Gastroesophageal sphincter (tissue), 4 donors: ENCODE data around the gene VRK2. TPM values are rescaled to one million over a fixed set of nuclear protein-coding genes. Genes with fewer than 3 reads are reported as not detected.

ENCODE experiments used
- ATAC-seq: fragments of 150-250 bp; one replicate; pipeline ENCODE4 v1.9.1; 2016; ENCODE audit warnings: mild to moderate bottlenecking, moderate library complexity
- H3K27ac ChIP-seq, 4 donors: fragments of 200-600 bp; sonication (generic) in 3 of 4; 1 replicate in 3 of 4; 2 replicates in 1 of 4; pipeline ENCODE4 v1.5.1; 2016 to 2019
- H3K27me3 ChIP-seq: fragments of 200-600 bp; sonication (generic); one replicate; pipeline ENCODE4 v1.5.1; 2019
- H3K36me3 ChIP-seq, 2 donors: fragments of 200-600 bp; sonication (generic); one replicate each; pipeline ENCODE4 v1.5.1; 2019; ENCODE audit warnings: control low read depth in 1 of 2
- H3K4me1 ChIP-seq, 3 donors: fragments of 200-600 bp; sonication (generic); 1 replicate in 2 of 3; 2 replicates in 1 of 3; pipeline ENCODE4 v1.5.1; 2016 to 2019; ENCODE audit warnings: control low read depth in 2 of 3
- H3K4me3 ChIP-seq, 2 donors: fragments of 200-600 bp; sonication (generic); one replicate each; pipeline ENCODE4 v1.5.1; 2019; ENCODE audit warnings: mild to moderate bottlenecking in 1 of 2, moderate library complexity in 1 of 2
- H3K9me3 ChIP-seq, 3 donors: fragments of 200-600 bp; sonication (generic); one replicate each; pipeline ENCODE4 v1.5.1; 2017 to 2019; ENCODE audit warnings: control low read depth in 2 of 3
- EP300 ChIP-seq: sonication (generic); formaldehyde crosslinking; IDR thresholded peaks from one replicate; pipeline ENCODE4 v1.6.1; 2017; ENCODE audit warnings: antibody characterized with exemption, mild to moderate bottlenecking
- POLR2A ChIP-seq, 2 donors: fragments of 450-650 bp; IDR thresholded peaks; one replicate each; pipeline ENCODE4 v1.6.1; 2017; ENCODE audit warnings: antibody characterized with exemption in 2 of 2, mild to moderate bottlenecking in 2 of 2, moderate library complexity in 1 of 2
- POLR2AphosphoS5 ChIP-seq: sonication (generic); formaldehyde crosslinking; IDR thresholded peaks from one replicate; pipeline ENCODE4 v1.6.1; 2017; ENCODE audit warnings: antibody characterized with exemption
- WGBS, 2 donors: methylation state at CpG; one replicate each; pipeline ENCODE4 v1.1.5; 2018; ENCODE audit warnings: low coverage in 1 of 2; 5-methylcytosine and 5-hydroxymethylcytosine counted together
- total RNA-seq, 4 donors: library from RNA; depleted of rRNA; stranded (reverse); fragments of >200 nt; gene quantifications; one replicate each; pipeline ENCODE4 v1.1.0, GENCODE V29; 2016
- TF ChIP-seq, protein P1 (sequence below), 4 experiments: fragments of 200-600 bp in 2 of 4; fragments of 450-650 bp in 2 of 4; sonication (generic) in 1 of 4; IDR thresholded peaks; one replicate each; pipeline ENCODE4 v1.5.1; 2017 to 2019; ENCODE audit warnings: antibody characterized with exemption in 4 of 4, mild to moderate bottlenecking in 2 of 4, moderate library complexity in 2 of 4

VRK2 gene
- total RNA-seq, 4 donors from 2014 or later, result 27.5 to 34.4 (median 29.1) TPM

- WGBS, 2 donors, result 77 to 86% methylated on average over 1 of the region's 2 CpGs
- Histone ChIP-seq H3K4me3 (no peak overlapping the region), H3K27ac (no peak overlapping the region), H3K36me3 (peaks cover 0 to 12% of the 10 kb centered on the region in 2 donors), H3K9me3 (no peaks in the 10 kb centered on the region), H3K4me1 (no peaks in the 10 kb centered on the region), H3K27me3 (no peaks in the 10 kb centered on the region)
- no peak for ATAC-seq
- TF ChIP-seq EP300 (no peak), POLR2AphosphoS5 (no peak), POLR2A (IDR thresholded peaks at IDR 0.05) (no peak)
- TF ChIP-seq, protein P1, sequence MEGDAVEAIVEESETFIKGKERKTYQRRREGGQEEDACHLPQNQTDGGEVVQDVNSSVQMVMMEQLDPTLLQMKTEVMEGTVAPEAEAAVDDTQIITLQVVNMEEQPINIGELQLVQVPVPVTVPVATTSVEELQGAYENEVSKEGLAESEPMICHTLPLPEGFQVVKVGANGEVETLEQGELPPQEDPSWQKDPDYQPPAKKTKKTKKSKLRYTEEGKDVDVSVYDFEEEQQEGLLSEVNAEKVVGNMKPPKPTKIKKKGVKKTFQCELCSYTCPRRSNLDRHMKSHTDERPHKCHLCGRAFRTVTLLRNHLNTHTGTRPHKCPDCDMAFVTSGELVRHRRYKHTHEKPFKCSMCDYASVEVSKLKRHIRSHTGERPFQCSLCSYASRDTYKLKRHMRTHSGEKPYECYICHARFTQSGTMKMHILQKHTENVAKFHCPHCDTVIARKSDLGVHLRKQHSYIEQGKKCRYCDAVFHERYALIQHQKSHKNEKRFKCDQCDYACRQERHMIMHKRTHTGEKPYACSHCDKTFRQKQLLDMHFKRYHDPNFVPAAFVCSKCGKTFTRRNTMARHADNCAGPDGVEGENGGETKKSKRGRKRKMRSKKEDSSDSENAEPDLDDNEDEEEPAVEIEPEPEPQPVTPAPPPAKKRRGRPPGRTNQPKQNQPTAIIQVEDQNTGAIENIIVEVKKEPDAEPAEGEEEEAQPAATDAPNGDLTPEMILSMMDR (IDR thresholded peaks at IDR 0.05), result no peak
These were observed 147.9 kb downstream of the VRK2 start for GRCh38 chr2:58194458-58194857.

DNA sequence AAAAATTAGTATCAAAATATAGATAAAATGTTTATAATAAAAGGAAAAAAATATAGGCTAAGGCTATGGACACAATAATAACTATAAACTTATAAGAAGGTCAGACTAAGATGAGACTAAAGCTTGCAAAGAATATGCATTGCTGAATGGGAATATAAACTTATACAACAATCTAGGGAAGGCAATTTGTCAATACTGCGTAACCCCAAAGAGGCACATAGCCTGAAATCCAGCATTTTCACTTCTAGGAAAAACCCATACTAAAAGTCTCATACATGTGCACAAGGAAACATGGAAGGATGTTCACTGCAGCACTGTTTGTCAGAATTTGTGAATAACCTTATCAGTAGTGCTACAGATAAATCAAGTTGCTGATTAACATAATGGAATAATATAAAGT is 149.1 kb downstream of the VRK2 start:
- no peak overlapping the region for H3K27ac ChIP-seq
- no peak for TF ChIP-seq EP300
- TF ChIP-seq, protein P1 (IDR thresholded peaks at IDR 0.05), result no peak
- TF ChIP-seq POLR2AphosphoS5, result no peak
- no peak for TF ChIP-seq POLR2A (IDR thresholded peaks at IDR 0.05)
- WGBS, 2 donors, result 95 to 100% methylated on average over 1 of the region's 1 CpG
- no peaks in the 10 kb centered on the region for H3K9me3 ChIP-seq
- ATAC-seq, result no peak
- H3K36me3 ChIP-seq, result peaks cover 0 to 12% of the 10 kb centered on the region in 2 donors
- no peaks in the 10 kb centered on the region for H3K4me1 ChIP-seq
- no peak overlapping the region for H3K4me3 ChIP-seq
- H3K27me3 ChIP-seq, result no peaks in the 10 kb centered on the region

- Histone ChIP-seq H3K27ac (no peak overlapping the region), H3K9me3 (no peaks in the 10 kb centered on the region), H3K4me1 (no peaks in the 10 kb centered on the region), H3K4me3 (no peak overlapping the region), H3K27me3 (no peaks in the 10 kb centered on the region), H3K36me3 (peaks cover 0 to 12% of the 10 kb centered on the region in 2 donors)
- TF ChIP-seq EP300 (no peak), POLR2AphosphoS5 (no peak), POLR2A (IDR thresholded peaks at IDR 0.05) (no peak)
- TF ChIP-seq, protein P1 (IDR thresholded peaks at IDR 0.05), result no peak
- ATAC-seq, result no peak
- 96 to 100% methylated on average over 2 of the region's 2 CpGs for WGBS, 2 donors
These were observed 151.3 kb downstream of the VRK2 start for GRCh38 chr2:58197894-58198293.

GRCh38 chr2:58202404-58202803 is 155.8 kb downstream of the VRK2 start:
- no peak for ATAC-seq

GRCh38 chr2:58203018-58203417 is 156.4 kb downstream of the VRK2 start:
- Histone ChIP-seq H3K27me3 (no peaks in the 10 kb centered on the region), H3K4me1 (no peaks in the 10 kb centered on the region), H3K9me3 (no peaks in the 10 kb centered on the region), H3K36me3 (peaks cover 0 to 8% of the 10 kb centered on the region in 2 donors), H3K4me3 (no peak overlapping the region), H3K27ac (no peak overlapping the region)
- TF ChIP-seq POLR2AphosphoS5 (no peak), EP300 (no peak), POLR2A (IDR thresholded peaks at IDR 0.05) (no peak)
- TF ChIP-seq, protein P1 (IDR thresholded peaks at IDR 0.05), result no peak
- ATAC-seq, result no peak

More at GRCh38 chr2:58202404-58202803, 155.8 kb downstream of the VRK2 start:
- Histone ChIP-seq H3K36me3 (peaks cover 0 to 12% of the 10 kb centered on the region in 2 donors), H3K4me3 (no peak overlapping the region), H3K9me3 (no peaks in the 10 kb centered on the region), H3K4me1 (no peaks in the 10 kb centered on the region), H3K27me3 (no peaks in the 10 kb centered on the region), H3K27ac (no peak overlapping the region)
- TF ChIP-seq POLR2A (IDR thresholded peaks at IDR 0.05) (no peak), POLR2AphosphoS5 (no peak), EP300 (no peak)
- TF ChIP-seq, protein P1 (IDR thresholded peaks at IDR 0.05), result no peak
- WGBS, 2 donors, result 83 to 100% methylated on average over 1 of the region's 1 CpG
